GM23338 (cell line): Measurements from ENCODE around the gene BFSP2. TPM values are rescaled to one million over a fixed set of nuclear protein-coding genes. Genes with fewer than 3 reads are reported as not detected.

Source experiments
- CTCF ChIP-seq, 2 experiments: fragments of 200-600 bp in 1 of 2; sonication (generic) in 1 of 2; conservative IDR thresholded peaks; 2 replicates each; pipeline versions ENCODE4 v1.5.1 to v1.6.1; 2016 to 2017; ENCODE audit warnings: antibody characterized with exemption in 2 of 2, low read depth in 2 of 2, mild to moderate bottlenecking in 2 of 2, moderate library complexity in 1 of 2
- STAT1 ChIP-seq: IDR thresholded peaks from one replicate; pipeline ENCODE4 v1.6.1; 2016; ENCODE audit warnings: antibody characterized with exemption; ENCODE audit not compliant: unreplicated experiment
- ZNF331 ChIP-seq: fragments of 250-450 bp; sonication (Bioruptor Pico); IDR thresholded peaks from 2 replicates; pipeline ENCODE4 v1.5.0; 2020; ENCODE audit warnings: low read depth, mild to moderate bottlenecking, moderate library complexity
- ZNF462 ChIP-seq: fragments of 250-450 bp; sonication (Bioruptor Pico); IDR thresholded peaks from 2 replicates; pipeline ENCODE4 v1.5.0; 2020; ENCODE audit warnings: mild to moderate bottlenecking, moderate library complexity
- polyA plus RNA-seq: library from polyadenylated mRNA; unstranded; fragments of >200 nt; fragmentation: Nextera tagmentation; extraction: Ambion mirVana; gene quantifications from 2 replicates; pipeline ENCODE4 v1.2.1, GENCODE V29; 2016
- total RNA-seq: library from RNA; depleted of rRNA; stranded (reverse); fragments of >200 nt; shearing (Covaris generic); gene quantifications from 2 replicates; pipeline ENCODE4 v1.2.3, GENCODE V29; 2014
- TF ChIP-seq, protein P1 (sequence below): IDR thresholded peaks from one replicate; pipeline ENCODE4 v1.6.1; 2018; ENCODE audit warnings: antibody characterized with exemption; ENCODE audit not compliant: unreplicated experiment

Gene BFSP2
- total and polyA plus RNA-seq, 2 experiments from 2014 or later: not detected

GRCh38 chr3:133488785-133489367 is 89.0 kb downstream of the BFSP2 start (continued):
- TF ChIP-seq ZNF462 (CRISPR knock-in tag) (no peak), STAT1 (no peak), CTCF (conservative IDR thresholded peaks at IDR 0.05; ENCODE audit: low read depth in 2 of 2) (no peak), ZNF331 (CRISPR knock-in tag) (no peak)
- TF ChIP-seq, protein P1, sequence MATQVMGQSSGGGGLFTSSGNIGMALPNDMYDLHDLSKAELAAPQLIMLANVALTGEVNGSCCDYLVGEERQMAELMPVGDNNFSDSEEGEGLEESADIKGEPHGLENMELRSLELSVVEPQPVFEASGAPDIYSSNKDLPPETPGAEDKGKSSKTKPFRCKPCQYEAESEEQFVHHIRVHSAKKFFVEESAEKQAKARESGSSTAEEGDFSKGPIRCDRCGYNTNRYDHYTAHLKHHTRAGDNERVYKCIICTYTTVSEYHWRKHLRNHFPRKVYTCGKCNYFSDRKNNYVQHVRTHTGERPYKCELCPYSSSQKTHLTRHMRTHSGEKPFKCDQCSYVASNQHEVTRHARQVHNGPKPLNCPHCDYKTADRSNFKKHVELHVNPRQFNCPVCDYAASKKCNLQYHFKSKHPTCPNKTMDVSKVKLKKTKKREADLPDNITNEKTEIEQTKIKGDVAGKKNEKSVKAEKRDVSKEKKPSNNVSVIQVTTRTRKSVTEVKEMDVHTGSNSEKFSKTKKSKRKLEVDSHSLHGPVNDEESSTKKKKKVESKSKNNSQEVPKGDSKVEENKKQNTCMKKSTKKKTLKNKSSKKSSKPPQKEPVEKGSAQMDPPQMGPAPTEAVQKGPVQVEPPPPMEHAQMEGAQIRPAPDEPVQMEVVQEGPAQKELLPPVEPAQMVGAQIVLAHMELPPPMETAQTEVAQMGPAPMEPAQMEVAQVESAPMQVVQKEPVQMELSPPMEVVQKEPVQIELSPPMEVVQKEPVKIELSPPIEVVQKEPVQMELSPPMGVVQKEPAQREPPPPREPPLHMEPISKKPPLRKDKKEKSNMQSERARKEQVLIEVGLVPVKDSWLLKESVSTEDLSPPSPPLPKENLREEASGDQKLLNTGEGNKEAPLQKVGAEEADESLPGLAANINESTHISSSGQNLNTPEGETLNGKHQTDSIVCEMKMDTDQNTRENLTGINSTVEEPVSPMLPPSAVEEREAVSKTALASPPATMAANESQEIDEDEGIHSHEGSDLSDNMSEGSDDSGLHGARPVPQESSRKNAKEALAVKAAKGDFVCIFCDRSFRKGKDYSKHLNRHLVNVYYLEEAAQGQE: no peak
